Measurements from ENCODE around the gene SLC6A4. TPM values are rescaled to one million over a fixed set of nuclear protein-coding genes. Genes with fewer than 3 reads are reported as not detected.

SLC6A4 gene
- polyA plus RNA-seq, 3 donors, result not detected

- Mint-ChIP-seq H3K9me3 (peaks cover 0 to 30% (median 15%) of the 10 kb centered on the region in 7 donors), H3K4me1 (peaks cover 37% of the 10 kb centered on the region), H3K27me3 (ENCODE audit: low read depth in 3 of 3) (peaks cover 57 to 71% (median 66%) of the 10 kb centered on the region in 3 donors), H3K36me3 (peaks cover 0 to 11% of the 10 kb centered on the region in 2 donors), H3K4me3 (peak overlapping the region in 1 of 2 donors; percentile 83), H3K27ac (peak overlapping the region in 1 of 7 donors; percentile 52)
- Histone ChIP-seq H3K79me2 (ENCODE audit: insufficient read depth, low read length) (no peaks in the 10 kb centered on the region), H3K4me2 (replicated peaks; ENCODE audit: extremely low read depth, low read length, poor library complexity, severe bottlenecking) (no peak overlapping the region), H3K27me3 (ENCODE audit: control insufficient read depth in 2 of 2, insufficient read depth in 2 of 2, low read length in 2 of 2) (peaks cover 37 to 58% of the 10 kb centered on the region in 2 donors), H3K4me1 (ENCODE audit: control insufficient read depth in 1 of 2, insufficient read depth in 2 of 2, low read length in 2 of 2) (peaks cover 22 to 29% of the 10 kb centered on the region in 2 donors), H3K9ac (ENCODE audit: insufficient read depth, low read length, poor library complexity, severe bottlenecking) (no peak overlapping the region), H3K4me3 (replicated peaks in 1 of 3; ENCODE audit: low read depth in 2 of 3, low read length in 3 of 3) (no peak overlapping the region), H3K36me3 (replicated peaks in 1 of 2; ENCODE audit: control insufficient read depth in 1 of 2, insufficient read depth in 2 of 2, low read length in 2 of 2) (no peaks in the 10 kb centered on the region), H3K27ac (ENCODE audit: low read depth in 1 of 2, low read length in 2 of 2) (no peak overlapping the region), H2AFZ (ENCODE audit: insufficient read depth, low read depth, low read length, poor library complexity, severe bottlenecking) (no peak overlapping the region), H3K9me3 (replicated peaks in 1 of 2; ENCODE audit: control insufficient read depth in 1 of 2, insufficient read depth in 1 of 2, low read length in 2 of 2) (peaks cover 3 to 15% of the 10 kb centered on the region in 2 donors), H4K20me1 (ENCODE audit: insufficient read depth, low read length) (no peaks in the 10 kb centered on the region)
- TF ChIP-seq CTCF (IDR thresholded peaks at IDR 0.05), result no peak
- 31% methylated on average over 19 of the region's 27 CpGs for WGBS (ENCODE audit: insufficient coverage)
- intact Hi-C loops (cut with micrococcal nuclease), result no loop called here
- DNase-seq, result no peak
Measured at GRCh38 chr17:30238387-30239088, 3.0 kb upstream of the SLC6A4 start.

GRCh38 chr17:30238003-30238344, 2.5 kb upstream of the SLC6A4 start:
- Histone ChIP-seq H3K36me3 (replicated peaks in 1 of 2; ENCODE audit: control insufficient read depth in 1 of 2, insufficient read depth in 2 of 2, low read length in 2 of 2) (no peaks in the 10 kb centered on the region), H3K4me3 (replicated peaks in 1 of 3; ENCODE audit: low read depth in 2 of 3, low read length in 3 of 3) (no peak overlapping the region), H3K9me3 (replicated peaks in 1 of 2; ENCODE audit: control insufficient read depth in 1 of 2, insufficient read depth in 1 of 2, low read length in 2 of 2) (peaks cover 3 to 15% of the 10 kb centered on the region in 2 donors), H3K79me2 (ENCODE audit: insufficient read depth, low read length) (no peaks in the 10 kb centered on the region), H2AFZ (ENCODE audit: insufficient read depth, low read depth, low read length, poor library complexity, severe bottlenecking) (peak overlapping the region; percentile 21), H3K4me2 (replicated peaks; ENCODE audit: extremely low read depth, low read length, poor library complexity, severe bottlenecking) (no peak overlapping the region), H4K20me1 (ENCODE audit: insufficient read depth, low read length) (no peaks in the 10 kb centered on the region), H3K27me3 (ENCODE audit: control insufficient read depth in 2 of 2, insufficient read depth in 2 of 2, low read length in 2 of 2) (peaks cover 43 to 64% of the 10 kb centered on the region in 2 donors), H3K4me1 (ENCODE audit: control insufficient read depth in 1 of 2, insufficient read depth in 2 of 2, low read length in 2 of 2) (peaks cover 22 to 31% of the 10 kb centered on the region in 2 donors), H3K9ac (ENCODE audit: insufficient read depth, low read length, poor library complexity, severe bottlenecking) (no peak overlapping the region), H3K27ac (ENCODE audit: low read depth in 1 of 2, low read length in 2 of 2) (no peak overlapping the region)
- no peak for TF ChIP-seq CTCF (IDR thresholded peaks at IDR 0.05)
- Mint-ChIP-seq H3K27ac (no peak overlapping the region), H3K9me3 (peaks cover 0 to 32% (median 15%) of the 10 kb centered on the region in 7 donors), H3K4me3 (peak overlapping the region in 1 of 2 donors; percentile 83), H3K27me3 (ENCODE audit: low read depth in 3 of 3) (peaks cover 62 to 76% (median 71%) of the 10 kb centered on the region in 3 donors), H3K4me1 (peaks cover 37% of the 10 kb centered on the region), H3K36me3 (peaks cover 0 to 11% of the 10 kb centered on the region in 2 donors)
- WGBS (ENCODE audit: insufficient coverage), result 21% methylated on average over 6 of the region's 7 CpGs
- DNase-seq, result no peak
- intact Hi-C loops (cut with micrococcal nuclease), result no loop called here

Measured in CD14-positive monocyte (primary cell).